GM23248 (cell line): Measurements from ENCODE around the gene ERP27. TPM values are rescaled to one million over a fixed set of nuclear protein-coding genes. Genes with fewer than 3 reads are reported as not detected.

ENCODE experiments used
- DNase-seq: peaks from one replicate; pipeline ENCODE4 v3.0.0-alpha.2; 2015
- H2AFZ ChIP-seq: fragments of 200-600 bp; sonication (generic); 2 replicates; pipeline ENCODE4 v1.6.1; 2016; ENCODE audit warnings: antibody characterized with exemption
- H3F3A ChIP-seq: fragments of 200-600 bp; sonication (generic); 2 replicates; pipeline ENCODE4 v1.6.1; 2016; ENCODE audit warnings: mild to moderate bottlenecking, antibody characterized with exemption, mixed run types; ENCODE audit not compliant: insufficient read depth
- H3K27ac ChIP-seq: fragments of 200-600 bp; sonication (generic); 2 replicates; pipeline ENCODE4 v1.5.1; 2016; ENCODE audit warnings: mild to moderate bottlenecking
- H3K27me3 ChIP-seq: fragments of 200-600 bp; sonication (generic); replicated peaks from 2 replicates; pipeline ENCODE4 v1.6.1; 2016; ENCODE audit warnings: mild to moderate bottlenecking; ENCODE audit not compliant: insufficient read depth
- H3K36me3 ChIP-seq: fragments of 200-600 bp; sonication (generic); 2 replicates; pipeline ENCODE4 v1.6.1; 2016; ENCODE audit warnings: low read depth, mild to moderate bottlenecking
- H3K4me1 ChIP-seq: fragments of 200-600 bp; sonication (generic); 2 replicates; pipeline ENCODE4 v1.6.1; 2016; ENCODE audit warnings: mild to moderate bottlenecking; ENCODE audit not compliant: insufficient read depth
- H3K4me2 ChIP-seq: fragments of 200-600 bp; sonication (generic); one replicate; pipeline ENCODE4 v1.6.1; 2016; ENCODE audit warnings: mild to moderate bottlenecking; ENCODE audit not compliant: unreplicated experiment
- H3K4me3 ChIP-seq: fragments of 200-600 bp; sonication (generic); 2 replicates; pipeline ENCODE4 v1.5.1; 2016; ENCODE audit warnings: mild to moderate bottlenecking
- H3K79me2 ChIP-seq: fragments of 200-600 bp; sonication (generic); 2 replicates; pipeline ENCODE4 v1.6.1; 2016; ENCODE audit warnings: mild to moderate bottlenecking; ENCODE audit not compliant: insufficient read depth
- H3K9ac ChIP-seq: fragments of 200-600 bp; sonication (generic); 2 replicates; pipeline ENCODE4 v1.6.1; 2016; ENCODE audit warnings: mild to moderate bottlenecking
- H3K9me2 ChIP-seq: fragments of 200-600 bp; sonication (generic); 2 replicates; pipeline ENCODE4 v1.6.1; 2016; ENCODE audit warnings: mixed run types, mild to moderate bottlenecking, moderate library complexity; ENCODE audit not compliant: insufficient read depth
- H3K9me3 ChIP-seq: fragments of 200-600 bp; sonication (generic); one replicate; pipeline ENCODE4 v1.6.1; 2017; ENCODE audit warnings: low read depth
- H4K20me1 ChIP-seq: fragments of 200-600 bp; sonication (generic); 2 replicates; pipeline ENCODE4 v1.6.0; 2016; ENCODE audit not compliant: insufficient read depth
- EZH2 ChIP-seq: fragments of 200-600 bp; sonication (generic); IDR thresholded peaks from 2 replicates; pipeline ENCODE4 v1.6.1; 2018; ENCODE audit warnings: antibody characterized with exemption, mild to moderate bottlenecking; ENCODE audit not compliant: insufficient read depth, poor library complexity, severe bottlenecking
- EZH2phosphoT487 ChIP-seq: fragments of 200-600 bp; sonication (generic); IDR thresholded peaks from 2 replicates; pipeline ENCODE4 v1.6.1; 2018; ENCODE audit warnings: antibody characterized with exemption, moderate library complexity, mild to moderate bottlenecking, low read depth; ENCODE audit not compliant: insufficient read depth
- WGBS, 2 experiments: methylation state at CpG; one replicate each; pipeline ENCODE4 v1.1.6; 2015 to 2017; ENCODE audit warnings: low lambda C conversion rate in 2 of 2, low coverage in 1 of 2; ENCODE audit errors: missing lambda C conversion rate in 2 of 2; 5-methylcytosine and 5-hydroxymethylcytosine counted together
- in situ Hi-C: fragments of 300-500 bp; cut with MboI; formaldehyde crosslinking; loops from 2 replicates; pipeline ENCODE4 v1.15.0; 2020
- polyA plus RNA-seq: library from polyadenylated mRNA; unstranded; fragments of >200 nt; fragmentation: Nextera tagmentation; extraction: Ambion mirVana; gene quantifications from 2 replicates; pipeline ENCODE4 v1.2.1, GENCODE V29; 2016
- total RNA-seq: library from RNA; depleted of rRNA; stranded (reverse); fragments of >200 nt; shearing (Covaris generic); gene quantifications from 2 replicates; pipeline ENCODE4 v1.2.3, GENCODE V29; 2014

The ERP27 gene
- total and polyA plus RNA-seq, 2 experiments from 2014 or later, result not detected

DNA sequence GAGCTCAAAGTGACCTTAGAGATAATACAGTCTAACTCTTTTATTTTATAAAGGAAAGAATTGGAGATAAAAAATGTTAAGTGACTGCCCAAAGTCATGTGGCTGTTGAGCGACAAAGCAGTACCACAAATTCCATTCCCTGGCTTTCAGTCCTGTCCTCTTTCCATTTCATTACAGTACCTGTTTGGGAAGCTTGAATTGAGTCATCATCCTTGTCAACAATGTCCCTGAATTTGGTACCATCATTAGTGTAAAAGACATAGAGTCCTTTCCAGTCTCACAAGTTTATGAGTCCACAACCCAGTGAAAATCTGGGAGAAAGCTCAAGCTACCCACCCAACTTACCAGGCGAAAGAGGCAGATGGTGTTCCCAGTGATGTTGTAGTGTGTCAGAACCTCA is 3.8 kb downstream of the ERP27 start:
- Histone ChIP-seq H3K4me2 (no peak overlapping the region), H3K36me3 (no peaks in the 10 kb centered on the region), H4K20me1 (no peaks in the 10 kb centered on the region), H3K4me1 (no peaks in the 10 kb centered on the region), H3K27me3 (no peaks in the 10 kb centered on the region), H3K27ac (no peak overlapping the region), H3F3A (no peaks in the 10 kb centered on the region), H3K9ac (no peak overlapping the region), H3K9me3 (no peaks in the 10 kb centered on the region), H3K4me3 (no peak overlapping the region), H3K79me2 (no peaks in the 10 kb centered on the region), H2AFZ (no peak overlapping the region), H3K9me2 (no peaks in the 10 kb centered on the region)
- no peak for TF ChIP-seq EZH2phosphoT487
- TF ChIP-seq EZH2, result no peak
- DNase-seq, result no peak
- in situ Hi-C loops, result no loop called here
- WGBS, 2 experiments, result 97 to 98% methylated on average over 2 of the region's 2 CpGs

DNA sequence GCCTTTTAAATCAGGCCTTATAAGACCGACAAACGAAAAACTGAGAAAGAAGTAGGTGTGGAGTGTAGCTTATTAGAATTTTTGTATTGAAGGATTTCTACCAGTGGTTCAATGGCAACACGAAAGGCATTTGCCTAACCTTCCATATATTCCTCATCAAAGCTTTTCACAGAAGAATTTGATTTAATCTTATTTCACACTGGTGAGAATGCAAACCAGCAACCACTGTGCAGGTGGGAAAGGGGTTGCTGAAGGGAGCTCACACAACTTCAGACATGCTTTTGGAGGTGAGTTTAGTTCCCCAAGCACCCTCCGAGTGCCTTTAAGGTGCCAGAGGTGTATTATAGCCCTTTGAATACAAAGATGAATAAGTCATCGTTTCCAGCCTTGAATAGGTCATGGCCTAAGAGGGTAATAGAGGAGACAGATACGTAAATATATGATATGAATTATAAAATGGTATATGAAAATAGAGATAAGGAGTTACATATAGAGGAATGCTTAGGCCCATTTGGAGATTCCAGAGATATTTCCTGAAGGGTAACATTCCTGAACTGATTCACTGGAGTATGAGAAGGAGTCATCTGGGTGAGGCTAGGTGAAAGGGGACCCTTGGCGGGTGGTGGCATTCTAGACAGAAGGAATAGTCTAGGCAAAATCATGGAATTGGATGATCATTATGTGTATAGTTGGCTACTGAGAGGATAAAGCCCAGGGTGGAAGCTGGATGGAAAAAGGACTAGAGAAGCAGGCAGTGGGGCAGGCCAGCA is 6.4 kb downstream of the ERP27 start:
- no peak for DNase-seq
- Histone ChIP-seq H3K9ac (no peak overlapping the region), H3K4me3 (no peak overlapping the region), H3K4me1 (no peaks in the 10 kb centered on the region), H3K79me2 (no peaks in the 10 kb centered on the region), H3K27ac (no peak overlapping the region), H3F3A (no peaks in the 10 kb centered on the region), H3K9me2 (no peaks in the 10 kb centered on the region), H2AFZ (peak overlapping the region; percentile 41), H3K27me3 (no peaks in the 10 kb centered on the region), H4K20me1 (no peaks in the 10 kb centered on the region), H3K36me3 (no peaks in the 10 kb centered on the region), H3K4me2 (no peak overlapping the region), H3K9me3 (no peaks in the 10 kb centered on the region)
- 79 to 82% methylated on average over 7 of the region's 7 CpGs for WGBS, 2 experiments
- in situ Hi-C loops, result no loop called here
- no peak for TF ChIP-seq EZH2
- TF ChIP-seq EZH2phosphoT487, result no peak

DNA sequence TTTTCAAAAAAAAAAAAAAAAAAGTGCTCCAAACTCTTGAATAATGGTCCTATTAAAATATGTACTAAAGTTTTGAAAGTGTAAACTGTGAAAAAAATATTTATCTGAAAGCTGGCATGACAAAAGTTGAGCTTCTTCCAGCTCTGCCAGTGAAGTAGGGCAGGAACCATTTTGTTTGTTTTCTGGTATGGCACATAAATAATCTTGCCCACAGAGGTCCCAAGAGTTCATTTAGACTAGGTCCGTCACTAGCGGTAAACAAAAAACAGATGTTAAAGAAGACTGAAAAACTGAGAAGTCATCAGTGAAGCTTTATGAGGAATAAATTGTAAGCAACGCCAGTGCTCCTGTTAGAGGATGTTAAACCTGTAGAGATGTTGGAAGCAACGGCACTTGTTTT is 7.0 kb downstream of the ERP27 start:
- H4K20me1 ChIP-seq, result no peaks in the 10 kb centered on the region
- H3K27me3 ChIP-seq, result no peaks in the 10 kb centered on the region
- no peaks in the 10 kb centered on the region for H3K9me2 ChIP-seq
- H3K79me2 ChIP-seq, result no peaks in the 10 kb centered on the region
- H3K9ac ChIP-seq, result no peak overlapping the region
- TF ChIP-seq EZH2 (no peak), EZH2phosphoT487 (no peak)
- H3K4me2 ChIP-seq, result no peak overlapping the region
- no peaks in the 10 kb centered on the region for H3K9me3 ChIP-seq
- H3F3A ChIP-seq, result no peaks in the 10 kb centered on the region
- no peaks in the 10 kb centered on the region for H3K36me3 ChIP-seq
- H3K27ac ChIP-seq, result no peak overlapping the region
- no peak overlapping the region for H3K4me3 ChIP-seq
- 14 to 17% methylated on average over 4 of the region's 4 CpGs for WGBS, 2 experiments
- H2AFZ ChIP-seq, result peak overlapping the region; percentile 41
- no peaks in the 10 kb centered on the region for H3K4me1 ChIP-seq
- DNase-seq, result peak; percentile 16
- in situ Hi-C loops, result no loop called here

DNA sequence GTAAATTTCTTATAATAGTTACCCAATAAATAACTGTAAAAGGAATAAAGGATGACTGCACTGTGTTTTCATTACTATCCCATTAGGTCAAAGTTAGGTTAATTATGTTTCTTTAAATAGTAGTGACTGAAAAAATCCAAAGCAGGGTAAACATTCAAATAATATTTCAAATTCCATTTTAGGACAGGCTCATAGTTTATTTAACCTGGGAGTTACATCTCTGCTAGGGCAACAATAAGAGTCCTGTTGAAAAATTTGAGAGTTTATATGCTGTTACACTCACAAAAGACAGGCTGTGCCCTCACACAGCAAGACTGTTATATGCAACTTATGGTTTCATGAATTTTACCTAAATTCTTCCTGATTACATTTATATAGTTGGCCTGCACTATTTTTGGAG is 8.0 kb downstream of the ERP27 start:
- Histone ChIP-seq H2AFZ (no peak overlapping the region), H3K27ac (no peak overlapping the region), H3K9ac (no peak overlapping the region), H3K4me2 (no peak overlapping the region), H3K79me2 (no peaks in the 10 kb centered on the region), H3F3A (no peaks in the 10 kb centered on the region), H3K4me1 (no peaks in the 10 kb centered on the region), H4K20me1 (no peaks in the 10 kb centered on the region), H3K4me3 (no peak overlapping the region), H3K36me3 (no peaks in the 10 kb centered on the region), H3K9me3 (no peaks in the 10 kb centered on the region), H3K27me3 (no peaks in the 10 kb centered on the region), H3K9me2 (no peaks in the 10 kb centered on the region)
- DNase-seq, result no peak
- in situ Hi-C loops, result no loop called here
- no peak for TF ChIP-seq EZH2
- TF ChIP-seq EZH2phosphoT487, result no peak

DNA sequence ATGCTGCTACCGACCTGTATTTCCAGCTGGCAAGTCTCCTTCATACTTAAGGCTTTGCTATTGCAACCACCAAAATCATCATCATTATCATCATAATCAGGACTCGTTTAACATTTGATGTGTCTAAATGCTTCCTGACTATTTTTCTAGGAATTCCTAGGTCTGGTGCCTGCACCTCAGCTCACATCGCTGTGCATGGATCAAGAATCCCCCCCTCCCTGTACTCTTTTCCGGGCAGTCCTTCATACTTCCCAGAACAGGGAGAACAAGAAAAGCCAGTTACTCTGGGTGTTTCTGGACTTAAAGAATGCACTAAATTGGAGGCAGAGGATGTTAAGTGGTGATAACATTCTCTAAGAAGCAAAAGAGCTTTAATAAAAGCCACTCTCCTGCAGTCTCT is 9.4 kb downstream of the ERP27 start:
- Histone ChIP-seq H3F3A (no peaks in the 10 kb centered on the region), H3K27me3 (no peaks in the 10 kb centered on the region), H3K9ac (no peak overlapping the region), H3K9me3 (no peaks in the 10 kb centered on the region), H3K79me2 (no peaks in the 10 kb centered on the region), H2AFZ (peak overlapping the region; percentile 48), H4K20me1 (no peaks in the 10 kb centered on the region), H3K27ac (no peak overlapping the region), H3K4me3 (no peak overlapping the region), H3K36me3 (no peaks in the 10 kb centered on the region), H3K4me2 (no peak overlapping the region), H3K9me2 (no peaks in the 10 kb centered on the region), H3K4me1 (no peaks in the 10 kb centered on the region)
- in situ Hi-C loops, result no loop called here
- no peak for TF ChIP-seq EZH2phosphoT487
- TF ChIP-seq EZH2, result no peak
- no peak for DNase-seq
- WGBS, 2 experiments, result 9 to 15% methylated on average over 4 of the region's 4 CpGs
